Right kidney (tissue), 1 donor: ENCODE data around the gene UPK3B.
"Not testable (repeated sequence)": the region's sequence is repeated elsewhere in the genome, so short reads cannot be mapped to it uniquely, and the experiment has no call there.

Source experiments
- DNase-seq: peaks from one replicate; pipeline ENCODE4 v3.0.0-alpha.2; 2016

The UPK3B gene

DNA sequence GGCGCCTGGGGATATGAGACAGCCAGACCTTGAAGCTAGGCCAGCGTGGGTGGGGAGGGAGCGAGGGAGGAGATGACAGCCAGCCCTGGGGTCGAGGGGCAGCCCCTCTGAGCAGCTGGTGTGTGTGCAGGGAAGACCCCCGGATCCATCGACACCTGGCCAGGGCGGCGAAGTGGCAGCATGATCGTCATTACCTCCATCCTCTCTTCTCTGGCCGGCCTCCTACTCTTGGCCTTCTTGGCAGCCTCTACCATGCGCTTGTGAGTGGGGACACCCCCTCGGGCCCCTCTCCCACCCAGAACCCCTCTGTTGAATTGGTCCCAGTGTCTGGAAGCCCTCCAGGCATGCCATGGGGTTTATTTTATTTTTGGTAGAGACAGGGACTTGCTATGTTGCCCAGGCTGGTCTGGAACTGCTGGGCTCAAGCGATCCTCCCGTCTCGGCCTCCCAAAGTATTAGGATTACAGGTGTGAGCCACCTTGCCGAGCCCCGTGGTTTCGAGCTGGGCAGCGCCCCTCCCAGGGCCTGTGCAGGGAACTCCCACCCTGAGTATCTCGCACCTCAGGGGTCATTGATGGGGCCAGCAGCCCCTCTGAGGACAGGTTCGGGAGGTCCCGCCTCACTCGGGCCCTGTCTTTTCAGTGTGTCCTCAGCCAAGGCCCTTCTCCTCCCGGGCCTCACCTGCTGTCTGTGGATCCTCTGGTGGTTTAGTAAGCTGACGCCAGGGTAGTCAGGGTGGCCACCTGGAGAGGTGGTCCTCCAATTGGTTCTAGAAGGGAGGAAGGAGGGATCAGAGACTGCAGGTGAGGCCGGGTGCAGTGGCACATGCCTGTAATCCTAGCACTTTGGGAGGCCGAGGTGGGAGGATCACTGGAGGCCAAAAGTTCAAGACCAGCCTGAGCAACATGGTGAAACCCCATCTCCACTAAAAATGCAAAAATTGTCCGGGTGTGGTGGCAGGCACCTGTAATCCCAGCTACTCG is 3.8 kb downstream of the UPK3B start:
- DNase-seq = no peak

DNA sequence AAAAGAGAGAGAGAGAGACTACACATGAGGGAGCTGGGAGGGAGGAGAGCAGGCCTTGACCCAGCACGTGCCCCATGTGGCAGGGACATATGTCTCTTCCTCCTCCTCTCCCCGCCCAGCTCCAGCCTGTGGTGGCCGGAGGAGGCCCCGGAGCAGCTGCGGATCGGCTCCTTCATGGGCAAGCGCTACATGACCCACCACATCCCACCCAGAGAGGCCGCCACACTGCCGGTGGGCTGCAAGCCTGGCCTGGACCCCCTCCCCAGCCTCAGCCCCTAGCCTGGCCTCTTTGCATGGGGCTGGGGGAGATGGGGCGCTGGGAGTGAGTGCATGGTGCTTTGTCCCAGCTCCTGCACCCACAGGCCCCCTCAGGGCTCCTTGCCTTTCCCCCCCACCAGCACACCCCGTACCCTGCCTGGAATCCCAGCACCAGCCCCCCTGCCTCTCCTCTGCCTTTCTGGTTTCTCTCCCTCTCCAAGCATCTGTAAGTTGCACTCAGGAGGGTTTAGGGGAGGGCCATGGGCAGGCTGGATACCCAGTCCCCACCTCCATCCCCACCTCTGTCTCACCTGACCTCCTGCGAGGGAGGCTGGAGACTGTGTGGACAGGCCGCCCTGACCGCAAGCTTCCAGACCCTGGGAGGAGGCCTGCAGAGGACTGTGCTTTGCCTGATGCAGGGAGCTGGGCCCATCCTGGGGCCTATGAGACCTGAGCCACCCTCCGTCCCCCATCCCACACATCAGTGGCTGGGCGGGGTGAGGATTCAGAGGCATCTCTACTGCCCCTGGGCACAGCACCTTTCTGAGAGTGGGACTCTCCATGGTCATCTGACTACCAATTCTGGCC is 4.8 kb downstream of the UPK3B start:
- DNase-seq = peak; percentile 10

GRCh38 chr7:76515999-76516443 is 5.7 kb downstream of the UPK3B start:
- peak; percentile 49 for DNase-seq

- not testable (repeated sequence) for DNase-seq
Observed at GRCh38 chr7:76516932-76517331, 6.6 kb downstream of the UPK3B start.

DNA sequence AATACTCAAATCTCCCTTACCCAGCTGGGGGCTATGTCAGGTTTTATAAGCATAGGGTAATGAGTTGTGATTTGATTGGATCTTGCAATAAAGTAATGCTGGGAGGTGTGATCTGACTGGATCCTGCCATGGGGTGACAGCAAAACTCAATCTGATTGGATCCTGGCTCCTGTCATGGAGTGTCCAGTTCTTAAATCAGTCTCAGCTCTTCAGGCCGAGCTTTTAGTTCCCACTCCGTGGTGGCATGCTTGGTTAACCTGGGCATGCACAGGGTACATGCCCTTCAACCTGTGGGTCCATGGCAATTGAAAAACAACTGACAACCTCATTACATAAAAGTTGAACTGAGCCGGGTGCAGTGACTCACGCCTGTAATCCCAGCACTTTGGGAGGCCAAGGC is 15.8 kb downstream of the UPK3B start:
- DNase-seq = not testable (repeated sequence)

- not testable (repeated sequence) for DNase-seq
Observed at GRCh38 chr7:76531643-76532042, 21.3 kb downstream of the UPK3B start.

DNA sequence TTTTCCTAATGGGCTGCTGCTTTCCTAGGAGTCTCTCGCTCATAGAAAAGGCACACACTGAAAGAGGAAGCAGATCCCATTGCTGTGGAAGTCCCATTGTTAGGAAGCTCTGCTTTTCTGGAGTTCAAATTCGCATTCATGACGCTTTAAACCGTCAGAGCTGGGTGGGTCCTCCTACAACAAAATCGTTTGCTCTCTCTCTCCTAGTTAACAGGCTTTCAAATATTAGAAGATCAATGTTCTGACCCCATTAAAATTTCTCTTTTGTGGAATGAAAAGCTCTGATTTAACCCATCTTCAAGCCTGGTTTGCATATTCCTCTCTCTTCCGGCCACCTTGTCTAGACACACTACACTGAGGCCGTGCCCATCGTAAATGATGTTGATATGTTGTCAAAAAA is 32.8 kb downstream of the UPK3B start, which contains the start of gene SPDYE16:
Gene SPDYE16, minus strand, starts transcription at position 101 of the 400 bp plus-strand sequence. CDS start 1,838 bp downstream, outside the sequence.
- DNase-seq = not testable (repeated sequence)

GRCh38 chr7:76549025-76549854 is 38.9 kb downstream of the UPK3B start:
- peak; percentile 86 for DNase-seq

DNA sequence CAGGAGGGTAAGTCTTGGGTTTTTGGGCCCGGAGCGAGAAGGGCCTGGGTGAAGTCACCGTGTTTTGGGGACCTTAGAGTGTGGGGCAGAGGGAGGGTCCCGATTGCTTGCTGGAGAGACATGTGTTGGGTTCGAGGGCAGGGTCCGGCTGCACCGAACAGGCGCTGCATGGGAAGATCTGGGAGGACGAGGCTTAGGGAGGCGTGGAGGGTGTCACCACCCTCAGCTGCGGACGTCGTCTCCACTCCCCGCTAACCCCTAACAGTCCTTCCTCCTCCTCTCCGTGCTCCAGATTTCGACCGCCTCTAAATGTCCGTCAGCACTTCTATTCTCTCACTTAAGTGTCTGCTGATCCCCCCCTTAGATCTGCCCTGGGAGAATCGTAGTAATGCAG is 39.5 kb downstream of the UPK3B start:
- not testable (repeated sequence) for DNase-seq

DNA sequence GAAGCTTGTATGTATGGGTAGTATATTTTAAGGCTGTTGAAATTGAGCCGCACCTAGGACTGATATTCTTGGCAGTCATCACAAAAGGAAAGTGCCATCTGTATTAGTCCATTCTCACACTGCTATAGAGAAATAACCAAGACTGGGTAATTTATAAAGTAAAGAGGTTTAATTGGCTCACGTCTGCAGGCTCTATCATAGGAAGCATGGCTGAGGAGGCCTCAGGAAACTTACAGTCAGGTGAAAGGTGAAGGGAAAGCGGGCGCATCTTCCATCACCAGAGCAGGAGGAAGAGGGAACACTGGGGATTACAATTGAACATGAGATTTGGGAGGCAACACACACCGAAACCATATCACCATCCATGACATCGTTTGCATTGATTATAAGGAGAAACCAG is 41.6 kb downstream of the UPK3B start:
- DNase-seq = not testable (repeated sequence)

DNA sequence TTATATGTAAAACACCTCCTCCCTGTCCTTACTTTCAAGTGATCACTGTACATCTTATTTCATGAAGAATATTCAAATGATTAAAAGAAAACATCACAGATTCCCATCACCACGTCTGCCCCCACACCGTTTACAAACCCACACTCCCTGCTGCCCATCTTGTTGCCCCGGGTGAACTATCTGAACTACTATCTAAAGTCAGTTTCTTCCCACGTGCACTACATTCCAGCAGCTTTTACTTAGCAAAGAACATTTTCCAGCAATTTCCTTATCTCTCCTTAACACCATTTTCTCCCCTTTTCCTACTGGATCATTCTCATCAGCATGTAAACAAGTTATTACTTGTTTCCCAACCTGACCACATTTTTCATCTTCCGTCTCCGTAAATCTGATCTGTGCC is 49.3 kb downstream of the UPK3B start:
- DNase-seq = not testable (repeated sequence)

- DNase-seq = not testable (repeated sequence)
Observed at GRCh38 chr7:76560157-76560556, 49.8 kb downstream of the UPK3B start.

- DNase-seq = not testable (repeated sequence)
Observed at GRCh38 chr7:76561342-76561741, 51.0 kb downstream of the UPK3B start.

DNA sequence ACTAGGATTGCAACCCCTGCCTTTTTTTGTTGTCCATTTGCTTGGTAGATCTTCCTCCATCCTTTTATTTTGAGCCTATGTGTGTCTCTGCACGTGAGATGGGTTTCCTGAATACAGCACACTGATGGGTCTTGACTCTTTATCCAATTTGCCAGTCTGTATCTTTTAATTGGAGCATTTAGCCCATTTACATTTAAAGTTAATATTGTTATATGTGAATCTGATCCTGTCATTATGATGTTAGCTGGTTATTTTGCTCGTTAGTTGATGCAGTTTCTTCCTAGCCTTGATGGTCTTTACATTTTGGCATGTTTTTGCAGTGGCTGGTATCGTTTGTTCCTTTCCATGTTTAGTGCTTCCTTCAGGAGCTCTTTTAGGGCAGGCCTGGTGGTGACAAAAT is 54.6 kb downstream of the UPK3B start:
- DNase-seq = not testable (repeated sequence)
